K562 (cell line): ENCODE results near the gene GATAD2B. TPM values are rescaled to one million over a fixed set of nuclear protein-coding genes. Genes with fewer than 3 reads are reported as not detected.

Experiments
- AFF4 ChIP-seq: sonication (generic); formaldehyde crosslinking; IDR thresholded peaks from 2 replicates; pipeline ENCODE4 v1.8.0; 2023; ENCODE audit warnings: mild to moderate bottlenecking, missing genetic modification reagents
- BMI1 ChIP-seq: fragments of 150-350 bp; IDR thresholded peaks from 2 replicates; pipeline ENCODE4 v1.6.1; 2014; ENCODE audit warnings: low read length
- FOXK1 ChIP-seq: sonication (generic); formaldehyde crosslinking; IDR thresholded peaks from 2 replicates; pipeline ENCODE4 v1.8.0; 2022; ENCODE audit warnings: missing genetic modification reagents, mild to moderate bottlenecking, borderline replicate concordance
- KAT7 ChIP-seq: sonication (generic); formaldehyde crosslinking; IDR thresholded peaks from 2 replicates; pipeline ENCODE4 v1.8.0; 2022; ENCODE audit warnings: missing genetic modification reagents, mild to moderate bottlenecking, borderline replicate concordance
- NCOA1 ChIP-seq: fragments of 450-650 bp; IDR thresholded peaks from 2 replicates; pipeline ENCODE4 v1.6.1; 2016; ENCODE audit warnings: low read depth
- PHTF2 ChIP-seq: fragments of 250-450 bp; sonication (Bioruptor Pico); IDR thresholded peaks from 2 replicates; pipeline ENCODE4 v1.5.0; 2021; ENCODE audit warnings: mild to moderate bottlenecking
- RAD21 ChIP-seq, 2 experiments: fragments of 250-450 bp in 1 of 2; fragments of 450-650 bp in 1 of 2; sonication (Bioruptor Pico) in 1 of 2; formaldehyde crosslinking in 1 of 2; IDR thresholded peaks in 1 of 2; conservative IDR thresholded peaks in 1 of 2; 2 replicates each; pipeline versions ENCODE4 v1.4.0 to v1.8.0; 2020 to 2022; ENCODE audit warnings: mild to moderate bottlenecking in 2 of 2, moderate library complexity in 1 of 2
- RBM22 ChIP-seq: fragments of 200-400 bp; formaldehyde crosslinking; IDR thresholded peaks from 2 replicates; pipeline ENCODE4 v1.6.1; 2018; ENCODE audit warnings: low read length, low read depth; ENCODE audit not compliant: poor library complexity, severe bottlenecking
- ZC3H11A ChIP-seq: IDR thresholded peaks from 2 replicates; pipeline ENCODE4 v1.6.1; 2012; ENCODE audit warnings: low read depth, low read length, improper control_type of control experiment
- ZNF23 ChIP-seq: fragments of 250-450 bp; sonication (Bioruptor Pico); IDR thresholded peaks from 2 replicates; pipeline ENCODE4 v1.4.0; 2020; ENCODE audit warnings: mild to moderate bottlenecking
- ZNF384 ChIP-seq: IDR thresholded peaks from 2 replicates; pipeline ENCODE4 v1.6.1; 2012; ENCODE audit warnings: low read depth, low read length, improper control_type of control experiment
- ZNF398 ChIP-seq: fragments of 250-450 bp; sonication (Bioruptor Pico); IDR thresholded peaks from 2 replicates; pipeline ENCODE4 v1.8.0; 2021; ENCODE audit warnings: moderate library complexity, mild to moderate bottlenecking, inconsistent platforms
- ZNF668 ChIP-seq: fragments of 250-450 bp; sonication (Bioruptor Pico); IDR thresholded peaks from 2 replicates; pipeline ENCODE4 v1.8.0; 2022; ENCODE audit warnings: mild to moderate bottlenecking, inconsistent platforms
- ZNF717 ChIP-seq: fragments of 250-450 bp; sonication (Bioruptor Pico); IDR thresholded peaks from 2 replicates; pipeline ENCODE4 v1.5.0; 2021
- polyA plus RNA-seq, 8 experiments: library from polyadenylated mRNA; depleted of rRNA in 4 of 8; stranded (reverse) in 5 of 8; unstranded in 3 of 8; fragments of >200 nt; fragmentation: Nextera tagmentation in 2 of 8; fragmentation: Illumina TruSeq in 1 of 8; extraction: Ambion mirVana in 2 of 8; extraction: Trizol in 1 of 8; gene quantifications; 2 replicates each; pipeline versions ENCODE4 v1.2.1 to v1.2.3, GENCODE V29; 2011 to 2014; ENCODE audit warnings: inconsistent platforms in 1 of 8, missing spikeins in 1 of 8
- total RNA-seq, 7 experiments: library from RNA; depleted of rRNA in 6 of 7; stranded (reverse); fragments of >200 nt in 6 of 7; fragmentation: Illumina TruSeq in 2 of 7; extraction: Trizol in 2 of 7; gene quantifications; 2 replicates each; pipeline versions ENCODE4 v1.2.1 to v1.2.3, GENCODE V29; 2011 to 2021; ENCODE audit warnings: low replicate concordance in 1 of 7
- TF ChIP-seq, protein P1 (sequence below): fragments of 450-650 bp; IDR thresholded peaks from 2 replicates; pipeline ENCODE4 v1.6.1; 2016; ENCODE audit warnings: missing biosample characterization, missing genetic modification characterization
- TF ChIP-seq, protein P2 (sequence below): fragments of 450-650 bp; conservative IDR thresholded peaks from 2 replicates; pipeline ENCODE4 v1.6.1; 2016; ENCODE audit warnings: missing genetic modification characterization, low read depth, mild to moderate bottlenecking, control low read depth, missing compliant biosample characterization

GATAD2B gene
- total and polyA plus RNA-seq, 9 of the 15 experiments (the other 6 are each of a cell fraction or from before 2014, with no cell fraction given): 1.5 to 40.2 (median 4.9) TPM

- TF ChIP-seq, protein P1, sequence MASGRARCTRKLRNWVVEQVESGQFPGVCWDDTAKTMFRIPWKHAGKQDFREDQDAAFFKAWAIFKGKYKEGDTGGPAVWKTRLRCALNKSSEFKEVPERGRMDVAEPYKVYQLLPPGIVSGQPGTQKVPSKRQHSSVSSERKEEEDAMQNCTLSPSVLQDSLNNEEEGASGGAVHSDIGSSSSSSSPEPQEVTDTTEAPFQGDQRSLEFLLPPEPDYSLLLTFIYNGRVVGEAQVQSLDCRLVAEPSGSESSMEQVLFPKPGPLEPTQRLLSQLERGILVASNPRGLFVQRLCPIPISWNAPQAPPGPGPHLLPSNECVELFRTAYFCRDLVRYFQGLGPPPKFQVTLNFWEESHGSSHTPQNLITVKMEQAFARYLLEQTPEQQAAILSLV (tag): no peak
- TF ChIP-seq ZNF717 (CRISPR knock-in tag) (no peak), ZC3H11A (no peak), ZNF398 (CRISPR knock-in tag) (no peak), ZNF384 (peak; percentile 58), RBM22 (peak; percentile 45), PHTF2 (CRISPR knock-in tag) (no peak), KAT7 (CRISPR knock-in tag) (no peak), ZNF668 (CRISPR knock-in tag) (no peak), BMI1 (no peak), NCOA1 (no peak; the same call in 1 of the 2 replicates), RAD21 (CRISPR knock-in tag; conservative IDR thresholded peaks at IDR 0.05 in 1 of 2, IDR thresholded peaks at IDR 0.05 in 1 of 2) (peak in 1 of 2 experiments; percentile 30; a peak in 1 of 4 replicates), FOXK1 (CRISPR knock-in tag) (no peak), ZNF23 (CRISPR knock-in tag) (no peak), AFF4 (CRISPR knock-in tag) (no peak)
- TF ChIP-seq, protein P2, sequence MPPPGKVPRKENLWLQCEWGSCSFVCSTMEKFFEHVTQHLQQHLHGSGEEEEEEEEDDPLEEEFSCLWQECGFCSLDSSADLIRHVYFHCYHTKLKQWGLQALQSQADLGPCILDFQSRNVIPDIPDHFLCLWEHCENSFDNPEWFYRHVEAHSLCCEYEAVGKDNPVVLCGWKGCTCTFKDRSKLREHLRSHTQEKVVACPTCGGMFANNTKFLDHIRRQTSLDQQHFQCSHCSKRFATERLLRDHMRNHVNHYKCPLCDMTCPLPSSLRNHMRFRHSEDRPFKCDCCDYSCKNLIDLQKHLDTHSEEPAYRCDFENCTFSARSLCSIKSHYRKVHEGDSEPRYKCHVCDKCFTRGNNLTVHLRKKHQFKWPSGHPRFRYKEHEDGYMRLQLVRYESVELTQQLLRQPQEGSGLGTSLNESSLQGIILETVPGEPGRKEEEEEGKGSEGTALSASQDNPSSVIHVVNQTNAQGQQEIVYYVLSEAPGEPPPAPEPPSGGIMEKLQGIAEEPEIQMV (tag): no peak
These were observed 448 bp downstream of the GATAD2B start (continued) for GRCh38 chr1:153922076-153922971.
